ENCODE measurements around the gene PARD3B. TPM values are rescaled to one million over a fixed set of nuclear protein-coding genes. Genes with fewer than 3 reads are reported as not detected.

Gene PARD3B
- total RNA-seq, 1 experiment from 2014 or later: 6.4 TPM

- Histone ChIP-seq H3K4me2 (ENCODE audit: insufficient read depth, insufficient read length, low read length) (no peak overlapping the region), H3K14ac (ENCODE audit: insufficient read depth, low read length) (no peak overlapping the region), H4K5ac (ENCODE audit: insufficient read length, low read depth, low read length) (no peak overlapping the region), H3K18ac (ENCODE audit: insufficient read length, low read depth, low read length) (no peak overlapping the region), H2BK15ac (ENCODE audit: low read depth, low read length) (no peak overlapping the region), H3K23me2 (ENCODE audit: insufficient read length, low read depth, low read length, poor library complexity, severe bottlenecking) (no peaks in the 10 kb centered on the region), H3K4me1 (ENCODE audit: insufficient read depth, low read length) (no peaks in the 10 kb centered on the region; the same call in 1 of the 2 replicates), H3K9me3 (ENCODE audit: control insufficient read depth, low read depth, low read length) (no peaks in the 10 kb centered on the region), H3K27ac (ENCODE audit: insufficient read length, low read depth, low read length) (no peak overlapping the region), H4K8ac (replicated peaks; ENCODE audit: insufficient read length, low read depth, low read length) (no peak overlapping the region), H2AFZ (ENCODE audit: low read length) (no peak overlapping the region), H3K4ac (ENCODE audit: low read depth, low read length) (no peak overlapping the region), H2BK120ac (ENCODE audit: low read depth, low read length, poor library complexity, severe bottlenecking) (no peak overlapping the region), H2BK20ac (ENCODE audit: low read depth, low read length, poor library complexity, severe bottlenecking) (no peak overlapping the region), H2AK5ac (ENCODE audit: insufficient read length, low read length) (no peak overlapping the region), H3K23ac (ENCODE audit: insufficient read length, low read depth, low read length) (no peak overlapping the region), H3K9ac (ENCODE audit: extremely low read depth, insufficient read length, low read length) (no peak overlapping the region), H3K79me2 (ENCODE audit: insufficient read depth, low read length) (no peaks in the 10 kb centered on the region), H4K91ac (ENCODE audit: insufficient read length, low read depth, low read length) (no peak overlapping the region), H3K56ac (ENCODE audit: insufficient read length, low read depth, low read length) (no peak overlapping the region), H2BK5ac (ENCODE audit: insufficient read length, low read length) (no peak overlapping the region), H4K20me1 (ENCODE audit: control insufficient read depth, insufficient read depth, insufficient read length) (no peaks in the 10 kb centered on the region), H3T11ph (ENCODE audit: low read length) (no peak overlapping the region), H3K79me1 (ENCODE audit: insufficient read depth, low read depth, low read length, poor library complexity, severe bottlenecking) (no peaks in the 10 kb centered on the region), H2BK12ac (ENCODE audit: insufficient read length, low read depth, low read length) (no peak overlapping the region), H3K27me3 (ENCODE audit: insufficient read depth, low read length) (no peaks in the 10 kb centered on the region)
- no peaks in the 10 kb centered on the region for H3K27me3 Mint-ChIP-seq (ENCODE audit: low read depth)
- H3K36me3 Mint-ChIP-seq (ENCODE audit: insufficient read depth in 1 of 3, low read depth in 3 of 3): no peaks in the 10 kb centered on the region; a peak in 1 of 7 replicates
- no peak overlapping the region for H3K4me3 Mint-ChIP-seq
- H3K9me3 Mint-ChIP-seq: no peaks in the 10 kb centered on the region; a peak in 1 of 5 replicates
- TF ChIP-seq, protein P1, sequence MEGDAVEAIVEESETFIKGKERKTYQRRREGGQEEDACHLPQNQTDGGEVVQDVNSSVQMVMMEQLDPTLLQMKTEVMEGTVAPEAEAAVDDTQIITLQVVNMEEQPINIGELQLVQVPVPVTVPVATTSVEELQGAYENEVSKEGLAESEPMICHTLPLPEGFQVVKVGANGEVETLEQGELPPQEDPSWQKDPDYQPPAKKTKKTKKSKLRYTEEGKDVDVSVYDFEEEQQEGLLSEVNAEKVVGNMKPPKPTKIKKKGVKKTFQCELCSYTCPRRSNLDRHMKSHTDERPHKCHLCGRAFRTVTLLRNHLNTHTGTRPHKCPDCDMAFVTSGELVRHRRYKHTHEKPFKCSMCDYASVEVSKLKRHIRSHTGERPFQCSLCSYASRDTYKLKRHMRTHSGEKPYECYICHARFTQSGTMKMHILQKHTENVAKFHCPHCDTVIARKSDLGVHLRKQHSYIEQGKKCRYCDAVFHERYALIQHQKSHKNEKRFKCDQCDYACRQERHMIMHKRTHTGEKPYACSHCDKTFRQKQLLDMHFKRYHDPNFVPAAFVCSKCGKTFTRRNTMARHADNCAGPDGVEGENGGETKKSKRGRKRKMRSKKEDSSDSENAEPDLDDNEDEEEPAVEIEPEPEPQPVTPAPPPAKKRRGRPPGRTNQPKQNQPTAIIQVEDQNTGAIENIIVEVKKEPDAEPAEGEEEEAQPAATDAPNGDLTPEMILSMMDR (conservative IDR thresholded peaks at IDR 0.05): no peak
- no peak for DNase-seq
- no CpG with 5 or more reads among the region's 3 CpGs for whole genome bisulfite sequencing (ENCODE audit: extremely low coverage, insufficient read length, low lambda C conversion rate)
- peaks cover 6 to 11% of the 10 kb centered on the region in 2 experiments; a peak in 3 of 4 replicates for H3K4me1 Mint-ChIP-seq
- H3K27ac Mint-ChIP-seq: no peak overlapping the region
Observed at GRCh38 chr2:204732019-204732418, 186.7 kb downstream of the PARD3B start.

All from H9 (cell line).